Diencephalon (tissue), 1 donor: ENCODE measurements around the gene AMY1B. TPM values are rescaled to one million over a fixed set of nuclear protein-coding genes. Genes with fewer than 3 reads are reported as not detected.

Experiments used
- small RNA-seq: library from RNA; depleted of rRNA; stranded (forward); fragments of <200 nt; gene quantifications from one replicate; pipeline ENCODE3, GENCODE V24; 2014
- total RNA-seq: library from RNA; depleted of rRNA; stranded (reverse); fragments of >200 nt; gene quantifications from one replicate; pipeline ENCODE4 v1.2.3, GENCODE V29; 2014

Gene AMY1B
- total RNA-seq: not detected

DNA sequence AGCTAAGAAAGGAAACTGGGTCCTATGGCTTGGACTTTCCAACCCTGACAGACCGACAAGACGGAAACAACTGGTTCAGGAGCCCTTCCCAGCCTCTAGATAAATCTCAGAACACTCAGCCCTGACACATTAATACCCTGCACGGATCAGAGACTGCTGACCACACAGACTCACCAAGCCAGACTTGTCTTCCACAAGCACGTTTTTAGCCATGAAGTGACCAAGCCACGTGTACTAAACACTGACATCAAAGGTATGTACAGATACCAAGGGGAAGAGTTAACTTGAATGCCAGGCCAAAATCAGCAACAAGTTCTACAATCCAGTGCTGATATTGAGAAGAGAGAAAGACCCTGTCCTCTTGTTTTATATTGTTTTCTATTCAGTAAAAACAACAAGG is at the start of gene AMY1B:
AMY1B (minus strand) TSS at position 101 of the 400 bp plus-strand sequence. CDS start 571 bp downstream, outside the sequence.

DNA sequence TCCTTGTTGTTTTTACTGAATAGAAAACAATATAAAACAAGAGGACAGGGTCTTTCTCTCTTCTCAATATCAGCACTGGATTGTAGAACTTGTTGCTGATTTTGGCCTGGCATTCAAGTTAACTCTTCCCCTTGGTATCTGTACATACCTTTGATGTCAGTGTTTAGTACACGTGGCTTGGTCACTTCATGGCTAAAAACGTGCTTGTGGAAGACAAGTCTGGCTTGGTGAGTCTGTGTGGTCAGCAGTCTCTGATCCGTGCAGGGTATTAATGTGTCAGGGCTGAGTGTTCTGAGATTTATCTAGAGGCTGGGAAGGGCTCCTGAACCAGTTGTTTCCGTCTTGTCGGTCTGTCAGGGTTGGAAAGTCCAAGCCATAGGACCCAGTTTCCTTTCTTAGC is 40.5 kb downstream of the AMY1B start, which contains the start of gene AMY1A:
AMY1A (plus strand) TSS at position 301 of the 400 bp plus-strand sequence. CDS start 571 bp downstream, outside the sequence.

Small RNAs within 50 kb of the gene (small RNA-seq; reads per million reads assigned to genes)
- not detected for gene AC105272.1

Other genes with a start within 250 kb of the AMY1B start
- gene RNPC3, start 170.5 kb downstream of the AMY1B start, total RNA-seq: 26.5 TPM
- 79.4 TPM for gene AMY2B, start 124.6 kb downstream of the AMY1B start, total RNA-seq
- gene AMY2A, start 78.8 kb downstream of the AMY1B start, total RNA-seq: not detected
- not detected for gene AMY1A, start 40.5 kb downstream of the AMY1B start, total RNA-seq
- gene AMY1C, start 53.7 kb upstream of the AMY1B start, total RNA-seq: not detected